HG03139 (cell line): ENCODE results near the gene SEMA4B.
"Not testable (repeated sequence)": the region's sequence is repeated elsewhere in the genome, so short reads cannot be mapped to it uniquely, and the experiment has no call there.

Experiments used
- ATAC-seq: cut with Tn5 transposase; IDR thresholded peaks from one replicate; pipeline ENCODE4 v1.9.1; 2021; ENCODE audit not compliant: unreplicated experiment

SEMA4B gene, protein sequence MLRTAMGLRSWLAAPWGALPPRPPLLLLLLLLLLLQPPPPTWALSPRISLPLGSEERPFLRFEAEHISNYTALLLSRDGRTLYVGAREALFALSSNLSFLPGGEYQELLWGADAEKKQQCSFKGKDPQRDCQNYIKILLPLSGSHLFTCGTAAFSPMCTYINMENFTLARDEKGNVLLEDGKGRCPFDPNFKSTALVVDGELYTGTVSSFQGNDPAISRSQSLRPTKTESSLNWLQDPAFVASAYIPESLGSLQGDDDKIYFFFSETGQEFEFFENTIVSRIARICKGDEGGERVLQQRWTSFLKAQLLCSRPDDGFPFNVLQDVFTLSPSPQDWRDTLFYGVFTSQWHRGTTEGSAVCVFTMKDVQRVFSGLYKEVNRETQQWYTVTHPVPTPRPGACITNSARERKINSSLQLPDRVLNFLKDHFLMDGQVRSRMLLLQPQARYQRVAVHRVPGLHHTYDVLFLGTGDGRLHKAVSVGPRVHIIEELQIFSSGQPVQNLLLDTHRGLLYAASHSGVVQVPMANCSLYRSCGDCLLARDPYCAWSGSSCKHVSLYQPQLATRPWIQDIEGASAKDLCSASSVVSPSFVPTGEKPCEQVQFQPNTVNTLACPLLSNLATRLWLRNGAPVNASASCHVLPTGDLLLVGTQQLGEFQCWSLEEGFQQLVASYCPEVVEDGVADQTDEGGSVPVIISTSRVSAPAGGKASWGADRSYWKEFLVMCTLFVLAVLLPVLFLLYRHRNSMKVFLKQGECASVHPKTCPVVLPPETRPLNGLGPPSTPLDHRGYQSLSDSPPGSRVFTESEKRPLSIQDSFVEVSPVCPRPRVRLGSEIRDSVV

DNA sequence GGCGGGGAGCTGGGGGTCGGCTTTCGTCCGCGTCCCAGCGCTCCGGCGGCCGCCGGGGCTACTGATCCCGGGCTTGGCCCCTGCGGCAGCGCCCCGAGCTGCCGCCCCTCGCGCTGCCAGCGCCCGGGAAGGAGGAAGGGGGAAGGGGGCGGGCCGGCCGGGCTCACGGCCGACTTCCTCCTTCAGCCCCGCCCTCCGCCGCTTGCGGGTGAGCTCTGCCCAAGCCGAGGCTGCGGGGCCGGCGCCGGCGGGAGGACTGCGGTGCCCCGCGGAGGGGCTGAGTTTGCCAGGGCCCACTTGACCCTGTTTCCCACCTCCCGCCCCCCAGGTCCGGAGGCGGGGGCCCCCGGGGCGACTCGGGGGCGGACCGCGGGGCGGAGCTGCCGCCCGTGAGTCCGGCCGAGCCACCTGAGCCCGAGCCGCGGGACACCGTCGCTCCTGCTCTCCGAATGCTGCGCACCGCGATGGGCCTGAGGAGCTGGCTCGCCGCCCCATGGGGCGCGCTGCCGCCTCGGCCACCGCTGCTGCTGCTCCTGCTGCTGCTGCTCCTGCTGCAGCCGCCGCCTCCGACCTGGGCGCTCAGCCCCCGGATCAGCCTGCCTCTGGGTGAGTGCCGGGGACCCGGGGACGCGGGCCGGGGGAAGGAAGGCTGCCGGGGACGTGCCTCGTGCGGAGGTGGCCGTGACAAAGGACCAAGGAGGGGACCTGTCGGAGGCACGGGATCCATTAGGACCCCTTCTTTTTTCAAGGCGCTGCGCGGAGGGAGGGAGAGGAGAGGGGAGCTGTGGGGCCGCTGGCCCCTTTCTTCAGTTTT is at the start of gene SEMA4B:
Gene SEMA4B, plus strand, starts transcription at position 201 of the 814 bp plus-strand sequence. Its CDS starts 249 bp downstream, at position 450.
- peak; percentile 70 for ATAC-seq

- ATAC-seq: no peak
Measured at GRCh38 chr15:90151989-90152645, 49.0 kb upstream of the SEMA4B start.

DNA sequence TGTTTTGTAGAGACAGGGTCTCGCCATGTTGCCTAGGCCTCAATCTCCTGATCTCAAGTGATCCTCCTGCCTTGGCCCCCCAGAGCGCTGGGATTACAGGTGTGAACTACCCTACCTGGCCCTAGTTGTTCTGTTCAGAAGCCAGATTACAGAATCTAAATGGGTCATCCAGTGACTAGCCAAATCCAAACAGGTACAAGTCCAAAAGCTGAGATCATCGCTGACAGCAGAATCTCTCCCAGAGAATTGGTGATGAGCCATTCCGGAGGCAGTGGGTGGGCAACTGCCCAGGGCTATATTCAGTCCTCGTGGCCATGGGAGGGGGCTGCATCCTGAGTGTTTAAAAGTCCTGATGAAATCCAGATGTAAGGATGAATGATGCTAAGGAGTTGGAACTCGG is 47.5 kb upstream of the SEMA4B start:
- ATAC-seq: no peak

- no peak for ATAC-seq
Measured at GRCh38 chr15:90154246-90154645, 46.9 kb upstream of the SEMA4B start.

DNA sequence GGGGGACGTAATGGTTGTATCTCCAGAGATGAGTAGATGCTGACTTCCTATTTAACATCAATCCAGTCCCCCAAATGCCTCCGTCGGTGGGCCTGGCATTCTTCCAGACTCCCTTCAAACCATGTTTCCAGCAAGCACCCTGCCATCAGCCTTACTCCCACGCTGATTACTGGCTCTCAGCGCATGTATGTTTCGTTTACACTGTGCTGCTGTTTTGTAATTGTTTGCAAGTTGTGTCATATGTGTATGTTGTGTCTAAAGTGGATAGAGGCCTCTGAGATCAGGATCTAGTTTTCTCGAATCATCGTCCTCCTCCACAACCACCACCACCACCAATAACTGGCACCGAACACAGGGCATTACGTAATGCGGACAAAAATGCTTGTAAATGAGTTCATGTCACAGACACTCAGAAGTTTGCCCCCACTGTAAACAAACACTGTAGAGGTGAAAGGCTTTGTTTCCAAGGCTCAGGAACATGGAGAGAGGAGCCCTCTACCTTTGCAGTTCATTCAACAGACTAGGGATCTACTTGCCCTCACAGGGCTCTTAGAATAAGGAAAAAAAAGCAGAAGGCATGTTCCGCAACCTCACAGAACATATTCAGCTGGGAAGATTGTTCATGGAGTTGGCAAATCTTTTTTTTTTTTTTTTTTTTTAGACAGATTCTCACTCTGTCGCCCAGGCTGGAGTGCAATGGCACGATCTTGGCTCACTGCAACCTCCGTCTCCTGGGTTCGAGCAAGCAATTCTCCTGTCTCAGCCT is 46.1 kb upstream of the SEMA4B start:
- no peak for ATAC-seq

- no peak for ATAC-seq
Measured at GRCh38 chr15:90159213-90159612, 41.9 kb upstream of the SEMA4B start.

DNA sequence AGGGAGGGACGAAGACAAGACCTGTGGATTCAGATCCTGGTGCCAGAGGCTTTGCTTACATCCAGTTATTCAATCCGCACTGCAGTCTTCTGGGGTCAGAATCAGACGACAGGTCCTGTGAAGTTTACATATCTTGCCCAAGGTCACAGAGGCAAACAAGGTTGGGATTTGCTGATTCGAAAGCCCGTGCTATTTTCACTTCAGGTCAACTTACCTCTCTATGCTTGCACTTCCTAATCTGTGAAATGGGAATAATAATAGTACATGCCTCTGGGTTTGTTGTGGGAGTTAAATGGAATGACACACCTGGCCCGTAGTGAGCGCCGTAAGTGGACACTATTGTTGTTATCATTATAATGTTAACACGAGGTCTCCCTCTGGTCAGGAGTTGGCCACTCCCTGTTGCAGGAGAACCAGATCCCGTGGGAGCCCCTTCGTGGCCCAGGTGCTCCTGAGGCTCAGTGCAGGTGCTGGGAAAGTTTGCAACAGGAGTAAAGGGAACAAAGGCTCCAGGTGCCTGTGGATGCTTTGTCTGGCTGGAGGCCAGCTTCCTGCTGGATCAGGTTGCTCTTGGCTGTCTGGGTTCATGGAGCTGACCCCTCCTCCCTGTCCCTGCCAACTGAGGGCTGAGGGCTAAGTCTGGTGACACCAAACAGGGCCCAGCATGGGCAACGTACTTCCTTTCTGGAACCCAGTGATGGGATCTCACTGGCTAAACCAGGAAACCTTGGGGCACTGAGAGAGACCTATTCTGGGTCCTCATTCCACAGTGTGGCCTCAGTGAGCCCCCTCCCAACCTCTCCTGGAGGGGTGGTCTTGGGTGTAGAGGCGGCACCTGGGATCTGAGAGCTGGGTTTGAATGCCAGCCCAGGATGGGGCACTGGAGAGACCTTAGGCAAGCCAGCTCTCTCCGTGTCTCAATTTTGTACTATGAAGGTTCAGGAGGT is 40.1 kb upstream of the SEMA4B start:
- ATAC-seq: no peak

GRCh38 chr15:90161950-90162361 is 39.2 kb upstream of the SEMA4B start:
- ATAC-seq: no peak

DNA sequence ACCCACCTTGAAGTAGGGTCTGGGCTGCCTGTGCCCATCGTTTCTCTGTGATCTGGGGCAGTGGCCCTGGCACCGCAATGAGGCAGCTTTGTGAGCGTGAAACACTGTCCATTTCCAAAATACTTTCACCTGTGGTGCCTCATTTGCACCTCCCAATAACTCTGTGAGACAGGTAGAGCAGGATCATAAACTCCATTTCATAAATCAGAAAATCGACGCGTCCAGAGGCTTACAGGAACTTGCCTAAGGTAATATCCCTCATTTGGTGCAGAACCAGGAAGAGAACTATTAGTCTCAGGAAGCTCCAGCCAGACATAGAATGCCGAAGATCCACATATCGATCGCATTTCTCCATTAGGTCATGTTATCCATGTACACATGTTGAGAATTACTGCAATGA is 38.2 kb upstream of the SEMA4B start:
- ATAC-seq: no peak

GRCh38 chr15:90164239-90164638 is 36.9 kb upstream of the SEMA4B start:
- not testable (repeated sequence) for ATAC-seq

DNA sequence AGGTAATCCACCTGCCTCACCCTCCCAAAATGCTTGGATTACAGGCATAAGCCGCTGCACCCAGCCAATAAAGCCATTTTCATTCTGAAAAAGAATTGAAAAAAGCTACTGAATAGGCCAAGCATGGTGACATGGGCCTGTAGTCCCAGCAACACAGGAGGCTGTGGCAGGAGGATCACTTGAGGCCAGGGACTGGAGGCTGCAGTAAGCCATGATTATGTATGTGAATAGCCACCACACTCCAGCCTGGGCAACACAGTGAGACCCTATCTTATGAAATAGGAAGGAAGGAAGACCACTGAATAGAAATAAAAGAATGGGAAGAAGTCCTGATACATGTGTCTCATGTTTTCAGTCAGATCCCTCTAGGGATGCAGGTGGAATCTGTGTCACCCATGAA is 36.0 kb upstream of the SEMA4B start:
- ATAC-seq: no peak

GRCh38 chr15:90165659-90166489 is 35.3 kb upstream of the SEMA4B start:
- no peak for ATAC-seq

DNA sequence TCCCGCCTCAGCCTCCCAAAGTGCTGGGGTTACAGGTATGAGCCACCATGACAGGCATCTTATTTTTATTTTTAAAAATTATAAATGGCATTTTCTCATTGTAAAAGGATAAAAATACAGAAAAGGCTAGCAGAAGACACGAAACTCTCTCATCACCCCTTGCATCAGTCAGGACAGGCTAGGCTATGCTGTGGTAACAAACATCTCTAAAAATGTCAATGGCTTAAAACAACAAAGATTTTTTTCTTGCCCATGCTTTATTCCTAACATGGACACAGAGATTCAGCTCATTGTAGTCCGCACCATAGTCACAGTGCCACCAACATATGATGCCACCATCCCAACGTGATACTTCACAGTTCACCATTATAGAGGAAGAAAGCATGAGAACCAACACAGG is 34.0 kb upstream of the SEMA4B start:
- ATAC-seq: no peak

DNA sequence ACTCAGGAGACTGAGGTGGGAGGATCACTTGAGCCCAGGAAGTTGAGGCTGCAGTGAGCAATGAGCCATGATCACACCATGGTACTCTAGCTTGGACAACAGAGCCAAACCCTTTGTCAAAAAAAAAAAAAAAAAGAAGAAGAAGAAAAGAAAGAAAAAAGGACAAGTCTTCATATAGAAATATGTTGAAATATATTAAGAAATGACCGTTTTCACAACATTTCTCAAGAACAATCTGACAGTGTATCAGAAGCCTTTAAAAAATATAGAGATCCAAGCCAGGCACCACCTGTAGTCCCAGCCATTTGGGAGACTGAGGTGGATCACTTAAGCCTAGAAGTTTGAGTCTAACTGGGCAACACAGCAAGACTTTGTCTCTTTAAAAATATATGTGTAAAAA is 29.5 kb upstream of the SEMA4B start:
- ATAC-seq: no peak

DNA sequence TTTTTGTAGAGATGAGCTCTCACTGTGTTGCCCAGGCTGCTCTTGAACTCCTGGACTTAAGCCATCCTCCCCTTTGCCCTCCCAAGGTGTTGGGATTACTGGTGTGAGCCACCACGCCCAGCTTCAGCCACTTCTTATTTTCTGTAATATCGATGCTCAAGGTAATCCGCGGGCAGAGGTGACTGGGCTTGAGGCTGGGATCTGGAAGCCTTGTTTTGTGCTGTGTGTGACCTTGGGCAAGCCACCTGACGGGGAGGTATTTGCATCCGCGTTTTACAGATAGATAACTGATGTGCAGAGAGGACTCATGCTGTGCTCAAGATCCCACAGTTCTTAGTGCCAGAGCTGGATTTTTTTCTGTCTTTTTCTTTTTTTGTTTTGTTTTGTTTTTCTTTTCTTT is 27.8 kb upstream of the SEMA4B start:
- no peak for ATAC-seq

- ATAC-seq: no peak
Measured at GRCh38 chr15:90174140-90174875, 26.8 kb upstream of the SEMA4B start.

DNA sequence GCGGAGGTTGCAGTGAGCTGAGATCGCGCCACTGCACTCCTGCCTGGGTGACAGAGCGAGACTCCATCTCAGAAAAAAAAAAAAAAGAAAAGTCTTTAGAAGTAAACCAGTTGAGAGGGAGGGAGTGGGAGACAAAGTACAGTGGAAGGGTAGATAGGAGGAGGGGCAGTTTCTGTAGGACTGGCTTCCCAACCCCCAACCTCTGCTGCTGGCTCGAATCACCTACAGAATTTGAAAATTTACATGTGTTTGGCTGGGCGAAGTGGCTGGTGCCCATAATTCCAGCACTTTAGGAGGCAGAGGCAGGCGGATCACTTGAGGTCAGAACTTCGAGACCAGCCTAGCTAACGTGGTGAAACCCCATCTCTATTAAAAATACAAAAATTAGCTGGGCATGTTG is 24.1 kb upstream of the SEMA4B start:
- ATAC-seq: no peak
